ENCODE data around the gene SAMD8.

- TF ChIP-seq POLR2A (IDR thresholded peaks at IDR 0.05; ENCODE audit: low read length) = no peak
- no peak for TF ChIP-seq GATA1 (IDR thresholded peaks at IDR 0.05; ENCODE audit: low read depth, low read length)
Observed at GRCh38 chr10:75072727-75073126, 38.7 kb upstream of the SAMD8 start.

Measured in erythroblast (primary cell).